ENCODE data around the gene RBM8A. TPM values are rescaled to one million over a fixed set of nuclear protein-coding genes. Genes with fewer than 3 reads are reported as not detected.

Gene RBM8A
- total and polyA plus RNA-seq, 9 of the 15 experiments (the other 6 are each of a cell fraction or from before 2014, with no cell fraction given): 215 to 1,035 (median 291) TPM

GRCh38 chr1:145927063-145927886 is at the start of gene RBM8A (continued):
- peak; percentile 99 for TF ChIP-seq POLR2B (IDR thresholded peaks at IDR 0.05; ENCODE audit: low read depth, partially characterized antibody)
- TF ChIP-seq CREB3L1 (IDR thresholded peaks at IDR 0.05; ENCODE audit: borderline replicate concordance, low read depth): peak; percentile 84
- TF ChIP-seq ZNF655 (CRISPR knock-in tag; IDR thresholded peaks at IDR 0.05): no peak
- TF ChIP-seq TAF9B (IDR thresholded peaks at IDR 0.05; ENCODE audit: partially characterized antibody): peak; percentile 90
- no peak for TF ChIP-seq ZNF165 (CRISPR knock-in tag; IDR thresholded peaks at IDR 0.05; ENCODE audit: borderline replicate concordance)
- TF ChIP-seq NUFIP1 (IDR thresholded peaks at IDR 0.05; ENCODE audit: partially characterized antibody): peak; percentile 31
- peak; percentile 86 for TF ChIP-seq AFF4 (CRISPR knock-in tag; IDR thresholded peaks at IDR 0.05)
- TF ChIP-seq SIN3B (IDR thresholded peaks at IDR 0.05; ENCODE audit: low read depth): peak; percentile 97
- peak; percentile 99 for TF ChIP-seq POLR2A (conservative IDR thresholded peaks at IDR 0.05)
- no peak for TF ChIP-seq ZBTB43 (CRISPR knock-in tag; IDR thresholded peaks at IDR 0.05)
- TF ChIP-seq MLX (CRISPR knock-in tag; conservative IDR thresholded peaks at IDR 0.05): 0 out of 4 replicates have a peak, but pooled peaks of 1 of the 2 experiments have one; percentile 58
- peak; percentile 81 for TF ChIP-seq MYC (IDR thresholded peaks at IDR 0.05; ENCODE audit: low read depth, low read length)
- TF ChIP-seq MYC (CRISPR knock-in tag; IDR thresholded peaks at IDR 0.05; ENCODE audit: borderline replicate concordance, low read depth): peak; percentile 60; the same call in 1 of the 2 replicates
- no peak for TF ChIP-seq PRPF4 (IDR thresholded peaks at IDR 0.05; ENCODE audit: insufficient read depth, low read depth, low read length, poor library complexity, severe bottlenecking)
- peak; percentile 80 for TF ChIP-seq GATA2 (CRISPR knock-in tag; IDR thresholded peaks at IDR 0.05)

Measured in K562 (cell line).